HUES64 (cell line): Measurements from ENCODE around the gene SHROOM1. TPM values are rescaled to one million over a fixed set of nuclear protein-coding genes. Genes with fewer than 3 reads are reported as not detected.

ENCODE experiments used
- H3K27ac ChIP-seq: 2 replicates; pipeline ENCODE4 v1.7.0; 2013; ENCODE audit warnings: low read depth, low read length, inconsistent platforms
- H3K27me3 ChIP-seq: 2 replicates; pipeline ENCODE4 v1.6.1; 2013; ENCODE audit warnings: mild to moderate bottlenecking, low read length; ENCODE audit not compliant: insufficient read depth
- H3K36me3 ChIP-seq: 2 replicates; pipeline ENCODE4 v1.6.1; 2013; ENCODE audit warnings: mild to moderate bottlenecking, low read length; ENCODE audit not compliant: insufficient read depth
- H3K4me1 ChIP-seq: 2 replicates; pipeline ENCODE4 v1.6.1; 2013; ENCODE audit warnings: mild to moderate bottlenecking, low read length, moderate library complexity; ENCODE audit not compliant: insufficient read depth
- H3K4me3 ChIP-seq: 2 replicates; pipeline ENCODE4 v1.5.1; 2013; ENCODE audit warnings: mild to moderate bottlenecking, low read length, moderate library complexity
- H3K9ac ChIP-seq: 2 replicates; pipeline ENCODE4 v1.6.1; 2013; ENCODE audit warnings: mild to moderate bottlenecking, low read depth, low read length
- H3K9me3 ChIP-seq: 2 replicates; pipeline ENCODE4 v1.6.1; 2013; ENCODE audit warnings: low read depth, low read length; ENCODE audit not compliant: insufficient read depth
- whole genome bisulfite sequencing: fragments of 150-250, 120-280 bp; methylation state at CpG from one replicate; pipeline ENCODE4 v1.1.7; 2013; ENCODE audit warnings: missing lambda C conversion rate; 5-methylcytosine and 5-hydroxymethylcytosine counted together
- polyA plus RNA-seq, 2 experiments: library from polyadenylated mRNA; stranded (reverse); fragments of 50-300 nt; gene quantifications; one replicate each; pipeline ENCODE4 v1.2.3, GENCODE V29; 2013

Gene SHROOM1
- polyA plus RNA-seq (2013, experiment 1 of 2), result 2.2 TPM
- polyA plus RNA-seq (2013, experiment 2 of 2), result 2.0 TPM

- Histone ChIP-seq H3K4me3 (peak within 1 kb of the TSS; percentile 72), H3K9ac (peak within 1 kb of the TSS; percentile 65)
Measured at GRCh38 chr5:132830436-132831094, at the start of gene SHROOM1. Gene SHROOM1 (minus strand): TSS chr5:132830647. CDS start chr5:132826140, 4,507 bp downstream.

GRCh38 chr5:132877938-132878337, 47.5 kb upstream of the SHROOM1 start:
- Histone ChIP-seq H3K36me3 (peaks cover 75% of the 10 kb centered on the region), H3K27me3 (no peaks in the 10 kb centered on the region), H3K9me3 (no peaks in the 10 kb centered on the region), H3K27ac (no peak overlapping the region), H3K9ac (no peak overlapping the region), H3K4me3 (no peak overlapping the region), H3K4me1 (no peaks in the 10 kb centered on the region)
- 92% methylated on average over 3 of the region's 3 CpGs for WGBS

More at GRCh38 chr5:132830436-132831094, at the start of gene SHROOM1:
- Histone ChIP-seq H3K4me1 (no peaks in the 10 kb centered on the region), H3K36me3 (no peaks in the 10 kb centered on the region), H3K27ac (no peak within 1 kb of the TSS), H3K27me3 (peaks cover 81% of the 10 kb centered on the region), H3K9me3 (no peaks in the 10 kb centered on the region)
- 2% methylated on average over 78 of the region's 78 CpGs for WGBS

GRCh38 chr5:132877466-132877865, 47.0 kb upstream of the SHROOM1 start:
- no peak overlapping the region for H3K9ac ChIP-seq
- peaks cover 73% of the 10 kb centered on the region for H3K36me3 ChIP-seq
- no peak overlapping the region for H3K4me3 ChIP-seq
- no peaks in the 10 kb centered on the region for H3K9me3 ChIP-seq
- no peak overlapping the region for H3K27ac ChIP-seq
- no peaks in the 10 kb centered on the region for H3K27me3 ChIP-seq
- no peaks in the 10 kb centered on the region for H3K4me1 ChIP-seq
- WGBS, result 92% methylated on average over 2 of the region's 2 CpGs

DNA sequence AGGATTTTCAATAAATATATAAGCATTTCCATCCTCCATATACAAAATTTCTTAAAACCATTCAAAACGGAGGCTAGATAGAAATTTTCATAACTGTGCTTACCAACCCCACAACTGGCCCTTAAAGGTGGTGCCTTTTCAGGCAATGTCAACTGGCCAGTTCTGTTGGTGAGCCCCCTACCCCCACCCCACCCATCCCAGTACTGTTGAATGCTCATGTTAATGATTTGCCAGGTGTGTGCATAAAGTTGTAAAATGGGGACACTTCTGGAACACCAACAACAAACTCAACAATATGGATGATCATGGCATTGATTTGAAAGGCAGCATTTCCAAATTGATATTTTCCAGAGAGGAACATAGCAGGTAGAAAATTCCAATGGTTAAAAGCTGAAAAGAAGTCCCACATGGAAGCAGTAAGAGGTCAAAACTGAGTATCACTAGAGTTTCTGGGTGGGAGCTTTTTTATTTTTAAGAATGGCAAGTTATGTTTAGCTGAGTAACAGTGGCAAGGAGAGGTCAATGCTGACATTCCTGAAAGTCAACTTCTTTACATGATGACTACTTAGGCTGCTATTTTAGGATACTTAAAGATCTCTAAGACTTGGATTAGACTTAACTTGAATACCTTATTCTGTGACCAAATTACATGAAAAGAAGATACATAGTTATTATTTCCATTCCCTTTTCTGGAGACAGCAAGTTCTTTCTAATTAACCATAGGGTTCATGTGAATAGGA, 45.7 kb upstream of the SHROOM1 start:
- H3K27me3 ChIP-seq, result no peaks in the 10 kb centered on the region
- H3K27ac ChIP-seq, result no peak overlapping the region
- H3K9ac ChIP-seq, result no peak overlapping the region
- H3K4me3 ChIP-seq, result no peak overlapping the region
- 90% methylated on average over 1 of the region's 1 CpG for WGBS
- H3K36me3 ChIP-seq, result peaks cover 66% of the 10 kb centered on the region
- H3K9me3 ChIP-seq, result no peaks in the 10 kb centered on the region
- no peaks in the 10 kb centered on the region for H3K4me1 ChIP-seq

GRCh38 chr5:132873930-132874271, 43.5 kb upstream of the SHROOM1 start:
- no peaks in the 10 kb centered on the region for H3K9me3 ChIP-seq
- H3K27me3 ChIP-seq, result no peaks in the 10 kb centered on the region
- H3K9ac ChIP-seq, result no peak overlapping the region
- no peaks in the 10 kb centered on the region for H3K4me1 ChIP-seq
- H3K27ac ChIP-seq, result no peak overlapping the region
- WGBS, result 91% methylated on average over 3 of the region's 3 CpGs
- H3K4me3 ChIP-seq, result no peak overlapping the region
- H3K36me3 ChIP-seq, result peaks cover 52% of the 10 kb centered on the region

- Histone ChIP-seq H3K4me3 (no peak within 1 kb of the TSS), H3K9me3 (no peaks in the 10 kb centered on the region), H3K27me3 (no peaks in the 10 kb centered on the region), H3K4me1 (no peaks in the 10 kb centered on the region), H3K9ac (no peak within 1 kb of the TSS), H3K36me3 (peaks cover 52% of the 10 kb centered on the region), H3K27ac (no peak within 1 kb of the TSS)
- WGBS, result 92% methylated on average over 6 of the region's 6 CpGs
Measured at GRCh38 chr5:132873119-132873929, 42.9 kb upstream of the SHROOM1 start, which contains the start of gene LEAP2. Gene LEAP2 (plus strand): TSS chr5:132873668. CDS start chr5:132873695, 27 bp downstream.

- Histone ChIP-seq H3K9me3 (no peaks in the 10 kb centered on the region), H3K36me3 (peaks cover 52% of the 10 kb centered on the region), H3K4me1 (no peaks in the 10 kb centered on the region), H3K27me3 (no peaks in the 10 kb centered on the region), H3K4me3 (no peak overlapping the region), H3K27ac (no peak overlapping the region), H3K9ac (no peak overlapping the region)
- 94% methylated on average over 1 of the region's 1 CpG for WGBS
Measured at GRCh38 chr5:132872788-132873118, 42.3 kb upstream of the SHROOM1 start.

DNA sequence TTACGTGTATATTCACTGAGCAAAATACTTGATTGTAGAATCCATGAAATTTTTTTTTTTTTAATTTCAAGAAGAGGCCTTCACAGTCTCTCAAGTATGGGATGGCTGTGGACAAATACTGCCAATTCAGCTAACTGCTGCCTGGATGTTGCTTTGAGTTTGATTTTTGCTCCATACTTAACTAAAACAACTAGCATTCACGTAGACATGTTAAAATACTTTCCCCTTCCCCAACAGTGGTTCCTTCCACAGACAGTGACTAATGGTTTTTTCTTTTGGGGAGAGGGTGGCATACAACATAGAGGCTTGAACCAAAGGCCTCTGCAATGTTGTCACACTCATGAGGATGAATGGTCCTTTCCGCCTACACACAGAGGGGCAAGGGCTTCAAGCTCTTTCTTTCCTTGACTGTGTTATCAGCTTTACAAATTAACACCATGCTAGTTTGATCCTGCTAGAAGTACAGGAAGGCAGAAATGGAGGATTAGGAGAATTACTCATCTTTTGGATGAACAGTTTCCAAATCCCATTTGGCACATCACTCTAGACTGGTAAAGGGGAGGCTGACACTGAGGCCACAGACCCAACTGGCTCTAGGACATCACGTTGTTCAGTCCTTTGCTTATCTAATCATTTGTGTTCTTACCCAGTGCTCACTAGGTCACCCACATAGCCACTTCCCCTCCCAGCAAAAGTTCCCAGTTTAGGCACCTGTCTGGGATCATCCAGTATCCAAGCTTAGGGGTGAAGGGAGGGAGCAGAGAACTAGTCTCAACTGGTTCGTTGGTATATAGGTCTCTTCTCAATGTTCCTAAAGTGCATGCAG, 41.2 kb upstream of the SHROOM1 start:
- no peaks in the 10 kb centered on the region for H3K27me3 ChIP-seq
- H3K9ac ChIP-seq, result no peak overlapping the region
- H3K36me3 ChIP-seq, result peaks cover 46% of the 10 kb centered on the region
- WGBS, result 97% methylated on average over 5 of the region's 5 CpGs
- no peak overlapping the region for H3K4me3 ChIP-seq
- H3K27ac ChIP-seq, result no peak overlapping the region
- H3K9me3 ChIP-seq, result no peaks in the 10 kb centered on the region
- H3K4me1 ChIP-seq, result peaks cover 4% of the 10 kb centered on the region; the same call in 1 of the 2 replicates

- no peak overlapping the region for H3K27ac ChIP-seq
- peaks cover 5% of the 10 kb centered on the region; the same call in 1 of the 2 replicates for H3K4me1 ChIP-seq
- peaks cover 39% of the 10 kb centered on the region for H3K36me3 ChIP-seq
- H3K9me3 ChIP-seq, result no peaks in the 10 kb centered on the region
- H3K27me3 ChIP-seq, result no peaks in the 10 kb centered on the region
- no peak overlapping the region for H3K9ac ChIP-seq
- 82% methylated on average over 2 of the region's 2 CpGs for WGBS
- H3K4me3 ChIP-seq, result no peak overlapping the region
Measured at GRCh38 chr5:132870801-132871200, 40.4 kb upstream of the SHROOM1 start.

DNA sequence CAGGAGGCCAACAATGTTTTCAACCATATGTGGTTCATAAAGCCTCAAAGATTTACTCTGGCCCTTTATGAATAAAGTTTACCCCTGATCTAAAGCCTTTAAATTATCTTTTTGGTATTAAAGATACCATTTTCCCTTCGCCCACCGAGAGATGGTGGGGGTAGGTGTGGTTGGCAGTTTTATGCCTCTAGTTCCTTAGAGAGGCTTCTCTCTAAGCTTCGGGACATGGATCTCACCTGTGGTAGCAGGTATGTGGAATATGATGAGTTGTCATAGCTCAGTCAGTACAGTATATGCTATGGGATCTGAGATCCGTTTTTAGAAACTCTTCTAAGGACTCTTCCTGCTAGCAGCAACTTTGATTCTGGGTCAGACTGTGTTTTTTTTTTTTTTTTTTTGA, 38.3 kb upstream of the SHROOM1 start:
- Histone ChIP-seq H3K27me3 (no peaks in the 10 kb centered on the region; the same call in 1 of the 2 replicates), H3K9ac (no peak overlapping the region), H3K27ac (no peak overlapping the region), H3K4me3 (no peak overlapping the region), H3K4me1 (peaks cover 9% of the 10 kb centered on the region; the same call in 1 of the 2 replicates), H3K9me3 (no peaks in the 10 kb centered on the region), H3K36me3 (peaks cover 33% of the 10 kb centered on the region)
- 94% methylated on average over 4 of the region's 4 CpGs for WGBS
